ENCODE measurements around the gene SMIM21.

SMIM21 gene

GRCh38 chr18:75427603-75428002 lies at the start of gene SMIM21:
Gene SMIM21, minus strand, starts transcription at chr18:75427703. Its CDS starts 140 bp downstream, at chr18:75427563.
- no peak for DNase-seq (ENCODE audit: low spot score)

DNA sequence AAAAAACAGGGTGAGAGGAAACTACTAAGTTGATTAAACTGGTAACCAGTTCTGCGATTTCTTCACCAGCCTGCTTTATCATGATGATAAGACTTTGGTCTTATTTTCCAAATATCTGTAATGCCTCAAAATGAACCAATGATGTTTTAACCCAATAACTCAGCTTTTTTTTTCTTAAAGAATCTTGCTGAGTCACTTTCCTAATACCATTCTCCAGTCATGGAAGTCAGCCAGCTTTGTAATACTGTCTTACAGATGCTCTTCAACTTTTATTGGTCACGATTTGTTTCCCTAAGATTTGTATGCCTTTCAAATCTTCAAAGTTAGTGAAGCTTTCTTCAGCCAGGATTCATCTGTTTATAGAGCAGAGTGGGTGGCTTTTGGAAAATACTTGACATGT lies 47.7 kb upstream of the SMIM21 start:
- peak; percentile 66 for DNase-seq (ENCODE audit: low spot score)

- no peak for DNase-seq (ENCODE audit: low spot score)
These were observed 46.8 kb upstream of the SMIM21 start for GRCh38 chr18:75474332-75474731.

DNA sequence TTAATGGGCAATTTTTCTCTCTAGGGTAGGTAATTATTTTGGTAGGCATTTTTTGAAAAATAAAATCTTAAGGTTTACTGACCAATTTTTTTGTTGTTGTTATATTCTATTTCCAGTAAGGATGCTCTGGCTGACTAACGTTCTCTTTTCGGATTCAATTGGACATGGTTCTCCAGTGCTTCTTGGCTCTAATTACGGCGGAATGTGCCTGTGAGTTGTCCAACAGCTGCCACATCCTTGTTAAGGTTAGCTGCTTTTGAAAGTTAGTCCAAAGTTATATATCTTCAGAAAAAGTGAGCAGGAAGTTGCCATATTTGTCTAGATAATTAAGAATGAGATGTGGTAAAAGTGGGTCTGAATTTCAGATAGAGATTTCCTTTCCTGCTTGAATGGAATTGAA lies 45.8 kb upstream of the SMIM21 start:
- DNase-seq (ENCODE audit: low spot score), result no peak

GRCh38 chr18:75472906-75473305 lies 45.4 kb upstream of the SMIM21 start:
- DNase-seq (ENCODE audit: low spot score), result no peak

GRCh38 chr18:75472396-75472795 lies 44.9 kb upstream of the SMIM21 start:
- DNase-seq (ENCODE audit: low spot score), result no peak

DNA sequence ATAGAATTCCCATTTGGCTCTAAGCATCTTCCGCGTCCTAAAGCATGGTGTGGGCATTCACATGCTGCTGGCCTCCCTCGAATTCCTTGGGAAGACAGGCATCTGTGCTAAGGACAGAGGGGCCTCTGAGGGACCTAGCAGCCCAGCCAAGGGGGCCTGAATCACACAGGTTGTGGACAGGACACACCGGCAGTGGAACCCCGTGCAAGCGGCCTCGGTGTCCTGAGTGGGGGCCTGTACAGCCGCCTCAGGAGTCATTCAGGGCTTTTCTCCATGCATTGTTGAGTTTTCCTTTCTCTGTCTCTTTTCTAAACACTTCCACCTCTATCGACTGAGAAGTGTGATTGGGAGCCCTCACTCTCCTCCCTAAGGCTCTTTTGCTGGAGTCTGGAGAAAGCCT lies 44.3 kb upstream of the SMIM21 start:
- no peak for DNase-seq (ENCODE audit: low spot score)

DNA sequence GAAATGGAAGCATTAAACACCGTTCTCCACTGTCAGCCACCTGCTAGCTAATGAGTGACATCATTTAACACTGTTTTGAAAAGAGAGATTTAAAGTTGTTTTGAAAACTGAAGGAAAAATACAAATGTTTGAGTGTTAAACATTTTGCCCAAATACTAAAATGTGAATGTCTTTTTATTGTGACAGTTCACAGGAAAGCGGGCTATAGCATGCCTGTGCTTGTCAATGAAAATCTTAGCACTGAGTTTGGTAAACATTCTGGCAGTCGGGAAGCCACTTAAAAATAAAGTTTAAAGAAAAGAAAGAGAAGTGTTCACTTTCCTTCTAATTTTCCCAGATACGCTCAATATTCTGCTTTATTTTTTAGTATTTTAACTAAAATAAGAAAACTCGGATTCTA lies 40.3 kb upstream of the SMIM21 start:
- DNase-seq (ENCODE audit: low spot score), result no peak

DNA sequence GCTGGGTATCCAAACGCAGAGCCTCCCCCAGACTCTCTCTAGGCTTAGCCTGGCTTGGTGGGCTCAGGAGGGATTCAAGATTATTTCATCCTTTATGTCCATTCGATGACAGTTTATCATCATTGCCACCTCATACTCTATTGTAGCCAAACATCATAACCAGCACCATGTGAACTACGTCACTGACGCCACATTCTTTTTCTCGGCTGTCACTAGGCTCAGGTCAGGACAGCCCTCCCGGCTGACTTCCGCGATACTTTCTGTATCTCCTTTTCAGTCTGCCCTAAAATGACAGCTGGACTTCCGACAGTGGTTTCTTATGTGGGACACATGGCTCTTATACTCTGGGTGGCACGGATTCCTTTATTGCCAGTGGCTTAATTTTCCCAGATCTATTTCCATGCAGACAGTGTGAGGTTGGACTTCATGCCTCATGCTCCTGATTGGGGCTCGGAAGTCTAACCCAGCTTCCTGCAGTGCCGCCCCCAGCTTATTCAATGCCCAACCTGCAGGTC lies 39.8 kb upstream of the SMIM21 start:
- no peak for DNase-seq (ENCODE audit: low spot score)

- no peak for DNase-seq (ENCODE audit: low spot score)
These were observed 36.9 kb upstream of the SMIM21 start for GRCh38 chr18:75464356-75464755.

- no peak for DNase-seq (ENCODE audit: low spot score)
These were observed 34.8 kb upstream of the SMIM21 start for GRCh38 chr18:75462178-75462832.

DNA sequence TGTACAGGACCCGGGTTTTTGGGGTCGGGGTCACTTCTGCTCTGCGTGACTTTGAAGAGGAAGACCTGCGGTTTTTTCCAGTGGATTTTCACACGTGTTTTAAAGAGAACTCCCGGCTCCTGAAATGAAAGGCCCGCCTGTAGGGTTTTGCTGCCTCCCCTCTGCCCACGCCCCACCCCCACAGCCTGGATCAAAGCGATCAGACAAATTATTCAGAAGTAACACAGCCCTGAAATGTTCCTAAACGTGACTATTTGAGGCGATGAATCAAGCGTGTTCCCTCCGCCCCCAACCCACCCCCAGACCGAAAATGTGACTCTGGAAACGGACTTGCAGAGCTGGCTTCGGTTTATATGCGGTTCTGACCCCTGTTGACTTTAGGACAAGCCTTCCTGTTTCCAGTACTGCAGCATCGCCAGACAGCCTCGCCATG lies 28.7 kb upstream of the SMIM21 start:
- no peak for DNase-seq (ENCODE audit: low spot score)

GRCh38 chr18:75455249-75456198 lies 28.0 kb upstream of the SMIM21 start:
- peak; percentile 50 for DNase-seq (ENCODE audit: low spot score)

GRCh38 chr18:75454022-75454795 lies 26.7 kb upstream of the SMIM21 start:
- DNase-seq (ENCODE audit: low spot score), result no peak

GRCh38 chr18:75450906-75451305 lies 23.4 kb upstream of the SMIM21 start:
- DNase-seq (ENCODE audit: low spot score), result no peak

DNA sequence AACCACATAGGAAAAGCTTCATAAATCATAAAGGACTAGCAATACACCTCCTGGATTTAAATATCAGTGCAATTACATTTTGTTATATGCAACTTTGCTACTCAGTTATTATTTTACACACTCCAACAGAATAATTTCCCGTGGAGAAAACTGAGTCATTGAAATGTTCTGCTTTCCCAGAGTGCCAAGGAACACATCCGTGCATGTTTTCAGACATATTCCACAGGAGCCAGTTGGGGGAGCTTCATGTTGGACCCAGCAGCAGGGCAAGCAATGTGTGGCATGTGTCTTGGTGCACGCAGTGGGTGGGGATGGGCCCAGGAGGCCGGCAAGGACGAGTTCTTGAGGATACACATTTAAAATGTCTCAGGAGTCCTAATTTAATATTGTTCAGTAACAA lies 14.4 kb upstream of the SMIM21 start:
- DNase-seq (ENCODE audit: low spot score), result peak; percentile 15

DNA sequence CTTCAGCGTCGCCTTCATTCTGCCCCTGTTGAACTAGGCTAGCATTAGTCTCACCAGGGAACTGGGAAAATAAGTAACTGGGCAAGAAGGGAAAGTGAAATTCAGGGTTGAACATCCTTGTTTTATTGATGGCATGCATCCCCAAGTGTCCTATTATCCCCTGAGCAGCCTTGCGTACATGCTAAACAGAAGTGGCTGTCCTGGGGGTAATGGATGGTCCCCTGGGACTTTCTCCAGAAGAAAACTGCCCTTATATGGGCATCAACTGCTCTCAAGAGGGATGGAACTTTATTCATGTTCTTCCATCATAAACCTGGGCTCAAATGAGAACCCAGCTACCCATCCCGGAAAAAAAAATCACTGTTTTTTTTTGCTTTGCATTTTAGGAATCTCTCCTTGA lies 11.8 kb upstream of the SMIM21 start:
- DNase-seq (ENCODE audit: low spot score), result no peak

DNA sequence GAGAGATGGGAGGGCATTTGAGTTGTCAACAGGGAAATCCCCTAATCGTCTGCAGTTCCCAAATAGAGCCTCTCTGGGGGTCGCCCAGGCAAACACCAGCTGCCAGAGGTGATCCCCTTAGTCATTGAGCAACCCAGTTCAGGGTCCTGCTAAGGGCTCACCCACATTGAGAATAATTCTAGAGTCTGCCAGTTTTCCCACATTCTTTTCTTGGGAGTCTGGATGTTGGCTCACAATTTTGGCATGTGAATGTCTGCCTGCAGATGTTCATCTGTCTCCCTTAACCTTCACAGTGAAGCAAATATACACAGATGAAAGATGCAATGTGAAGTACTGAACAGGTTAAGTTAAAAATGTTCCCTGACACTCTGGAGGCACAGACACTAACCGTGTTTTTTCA lies 11.4 kb upstream of the SMIM21 start:
- peak; percentile 44 for DNase-seq (ENCODE audit: low spot score)

DNA sequence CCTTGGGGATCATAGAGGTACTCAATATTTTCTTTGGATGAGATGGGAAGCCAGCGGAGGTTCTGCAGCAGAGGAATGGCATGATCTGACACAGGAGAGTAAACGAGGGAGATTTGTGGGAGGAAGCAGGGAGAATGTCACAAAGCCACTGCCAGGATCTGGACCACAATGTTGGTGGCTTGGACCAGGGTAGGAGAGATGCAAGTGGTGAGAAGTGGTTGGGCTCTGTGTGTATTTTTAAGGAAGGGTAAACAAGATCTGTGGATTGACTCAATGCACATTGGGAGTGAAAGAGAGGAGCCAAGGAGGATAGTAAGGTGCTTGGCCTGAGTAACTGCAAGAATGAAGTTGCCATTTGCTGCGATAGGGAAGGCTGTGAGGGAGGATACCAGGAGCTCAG lies 10.5 kb upstream of the SMIM21 start:
- DNase-seq (ENCODE audit: low spot score), result no peak

DNA sequence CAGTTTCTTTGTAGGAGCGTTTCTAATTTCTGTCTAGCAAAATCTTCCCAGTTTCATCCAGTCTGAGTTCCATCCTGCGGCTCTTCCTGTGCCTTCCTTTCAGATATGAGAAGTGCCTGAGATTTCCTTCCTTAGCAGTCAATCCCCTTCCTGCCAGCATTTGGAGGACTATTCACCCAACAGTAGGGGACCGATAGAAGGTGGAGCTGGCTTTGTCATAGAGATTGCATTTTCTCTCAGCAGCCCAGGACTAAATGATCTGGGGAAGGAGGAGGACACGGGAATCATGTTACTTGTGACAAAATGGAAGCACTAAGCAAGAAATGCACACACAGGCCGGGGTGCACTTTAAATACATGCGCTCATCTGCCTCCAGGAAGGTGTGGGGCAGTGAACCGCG lies 5.6 kb upstream of the SMIM21 start:
- no peak for DNase-seq (ENCODE audit: low spot score)

DNA sequence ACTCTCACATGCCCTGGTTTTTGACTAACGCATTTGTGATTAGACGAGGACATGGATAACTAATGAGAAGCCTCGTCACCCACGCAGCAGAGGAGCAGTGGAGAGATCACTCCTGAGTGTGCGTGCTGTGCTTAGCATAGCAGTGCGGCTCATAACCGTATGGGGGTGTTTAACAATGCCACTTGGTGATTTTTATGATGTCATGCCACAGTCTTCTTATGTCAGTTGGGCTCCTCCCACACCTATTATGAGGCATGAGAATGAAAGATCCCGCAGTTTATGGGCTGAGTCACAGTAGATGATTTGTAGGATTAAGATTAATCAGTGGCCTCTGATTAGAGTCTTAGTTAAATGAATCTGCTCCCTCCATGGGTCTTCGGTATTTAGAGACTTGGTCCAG lies 2.5 kb upstream of the SMIM21 start:
- no peak for DNase-seq (ENCODE audit: low spot score)

DNA sequence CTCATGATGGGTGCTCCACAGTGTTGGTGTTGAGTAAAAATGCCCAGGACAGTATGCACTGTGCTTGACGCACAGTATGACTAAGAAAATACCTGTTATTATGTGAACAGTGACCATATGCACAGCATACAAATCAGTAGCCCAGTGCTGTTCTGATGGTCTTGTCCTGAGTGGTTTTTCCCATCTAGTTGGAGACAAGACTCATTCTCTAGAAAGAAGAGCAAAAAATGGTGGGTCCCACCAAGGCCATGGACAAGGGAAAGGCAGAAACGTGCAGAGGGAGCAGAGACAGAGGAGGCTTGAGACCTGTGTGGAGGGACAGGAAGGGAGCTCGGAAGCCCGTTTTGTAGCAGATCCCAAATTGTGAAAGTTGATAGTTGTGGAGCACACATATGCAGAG lies 987 bp upstream of the SMIM21 start:
- DNase-seq (ENCODE audit: low spot score), result no peak
